Stimulated activated CD4-positive, alpha-beta T cell treated with anti-CD3 and anti-CD28 coated beads, Interleukin-2, amount 100 ng/mL, for 48 hours (primary cell): ENCODE measurements around the gene GRID1.

Experiments used
- DNase-seq, 2 donors: peaks; one replicate each; pipeline ENCODE4 v3.0.0-alpha.2; 2020

GRID1 gene

GRCh38 chr10:86017841-86018734 is 348.5 kb downstream of the GRID1 start:
- no peak for DNase-seq

DNA sequence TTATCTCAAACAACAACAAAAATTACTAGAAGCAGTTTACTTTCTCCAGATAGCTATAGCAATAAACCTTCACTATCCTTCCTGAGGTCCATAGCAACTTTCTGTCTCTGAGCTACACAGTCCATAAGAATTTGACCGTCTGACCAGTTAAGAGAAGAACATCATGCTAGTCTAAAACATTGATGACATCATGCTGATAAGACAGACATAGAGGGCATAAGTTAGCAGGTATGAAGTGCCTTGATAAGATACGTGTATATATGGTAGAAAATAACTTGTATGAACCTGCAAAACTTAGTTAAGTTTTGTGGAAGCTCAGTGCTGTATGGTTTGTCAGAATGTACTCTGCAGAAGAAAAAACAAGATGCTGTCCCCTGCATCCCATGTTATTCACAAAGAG is 353.0 kb downstream of the GRID1 start:
- no peak for DNase-seq

DNA sequence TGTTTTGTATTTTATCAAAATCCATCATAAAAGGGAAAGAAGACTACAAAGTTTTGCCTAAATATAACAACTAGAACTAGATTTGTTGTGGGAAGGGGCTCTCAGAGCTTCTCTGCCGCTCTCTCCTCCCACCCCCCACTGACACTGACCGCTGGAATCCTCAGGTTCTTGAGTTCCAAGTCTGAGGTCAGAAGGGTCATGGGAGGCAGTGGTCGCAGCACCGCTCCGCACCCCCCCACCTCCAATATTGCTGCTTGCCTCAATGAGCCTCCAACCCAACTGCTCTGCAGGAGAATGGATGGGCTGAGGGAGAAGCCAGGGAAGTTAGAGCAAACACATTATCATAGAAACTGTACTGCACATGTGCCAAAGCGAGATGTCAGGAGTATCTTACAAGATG is 359.4 kb downstream of the GRID1 start:
- DNase-seq: no peak

DNA sequence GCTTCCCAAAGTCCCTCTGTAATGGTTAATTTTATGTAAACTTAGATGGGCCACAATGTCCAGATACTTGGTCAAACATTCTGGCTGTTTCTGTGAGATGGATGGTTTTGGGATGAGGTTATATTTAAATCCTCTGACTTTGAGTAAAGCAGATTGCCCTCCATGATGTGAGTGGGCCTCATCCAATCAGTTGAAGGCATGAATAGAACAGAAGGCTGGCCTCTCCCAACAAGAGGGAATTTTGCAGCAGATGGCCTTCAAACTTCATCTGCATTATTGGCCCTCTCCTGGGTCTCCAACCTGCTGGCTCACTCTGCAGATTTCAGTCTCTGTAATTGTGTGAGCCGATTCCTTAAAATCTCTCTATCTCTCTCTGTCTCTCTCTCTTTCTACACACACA is 362.3 kb downstream of the GRID1 start:
- no peak for DNase-seq

DNA sequence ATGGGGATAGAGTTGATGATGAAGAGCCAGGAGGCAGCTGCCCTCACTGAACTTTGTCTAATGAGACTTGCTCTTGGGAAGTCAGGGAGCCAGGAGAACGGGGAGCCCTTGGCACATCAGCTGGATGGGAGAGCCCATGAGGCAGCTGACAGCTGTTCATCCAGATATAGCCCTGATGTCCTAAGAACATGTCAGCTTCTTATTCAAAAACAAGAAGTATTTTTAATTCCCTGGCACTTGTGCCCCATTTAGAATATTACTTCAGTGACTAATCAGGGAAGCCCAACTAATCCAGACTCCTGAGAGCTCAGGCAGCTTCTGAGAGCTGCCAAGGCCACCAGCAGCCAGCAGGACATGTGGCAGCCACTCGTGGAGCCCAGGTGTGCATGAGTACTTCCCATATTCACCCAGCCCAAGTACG is 363.4 kb downstream of the GRID1 start:
- no peak for DNase-seq

GRCh38 chr10:86001521-86001920 is 365.1 kb downstream of the GRID1 start:
- no peak for DNase-seq

- no peak for DNase-seq
Observed at GRCh38 chr10:85997544-85997943, 369.1 kb downstream of the GRID1 start.

GRCh38 chr10:85995791-85996190 is 370.8 kb downstream of the GRID1 start:
- peak; percentile 4 to 5 for DNase-seq

DNA sequence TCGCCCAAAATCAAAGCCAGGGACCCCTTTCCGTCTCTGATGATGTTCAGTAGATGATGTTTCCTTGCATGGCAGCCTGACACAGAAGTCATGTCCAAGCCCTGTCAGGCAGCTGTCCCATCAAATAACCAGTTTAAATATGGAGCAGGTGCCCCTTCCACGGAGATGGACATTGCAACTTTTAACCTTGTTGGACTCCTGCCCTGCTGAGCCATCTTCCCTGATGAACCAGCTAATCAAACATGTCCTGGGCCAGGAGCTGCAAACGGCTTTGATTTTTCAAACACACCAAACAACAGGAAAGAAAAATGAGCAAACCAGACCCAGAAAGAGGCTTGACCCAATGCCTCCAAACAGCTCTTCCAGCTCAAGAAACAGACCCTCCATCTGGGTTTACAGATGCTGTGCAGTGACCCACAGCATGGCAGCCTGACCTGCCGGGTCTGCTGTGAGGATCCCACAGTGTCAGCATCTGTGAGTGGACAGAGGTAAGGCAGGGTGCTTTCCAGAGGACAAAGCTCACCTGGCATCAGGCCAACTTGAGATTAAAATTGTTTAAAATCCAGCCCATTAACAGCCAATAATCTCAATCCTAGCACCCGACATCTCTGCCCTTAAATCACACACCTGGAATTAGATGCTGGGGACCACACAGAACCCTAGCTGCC is 372.6 kb downstream of the GRID1 start:
- DNase-seq: no peak

GRCh38 chr10:85993140-85993539 is 373.5 kb downstream of the GRID1 start:
- DNase-seq: no peak

GRCh38 chr10:85992324-85992723 is 374.3 kb downstream of the GRID1 start:
- DNase-seq: no peak

DNA sequence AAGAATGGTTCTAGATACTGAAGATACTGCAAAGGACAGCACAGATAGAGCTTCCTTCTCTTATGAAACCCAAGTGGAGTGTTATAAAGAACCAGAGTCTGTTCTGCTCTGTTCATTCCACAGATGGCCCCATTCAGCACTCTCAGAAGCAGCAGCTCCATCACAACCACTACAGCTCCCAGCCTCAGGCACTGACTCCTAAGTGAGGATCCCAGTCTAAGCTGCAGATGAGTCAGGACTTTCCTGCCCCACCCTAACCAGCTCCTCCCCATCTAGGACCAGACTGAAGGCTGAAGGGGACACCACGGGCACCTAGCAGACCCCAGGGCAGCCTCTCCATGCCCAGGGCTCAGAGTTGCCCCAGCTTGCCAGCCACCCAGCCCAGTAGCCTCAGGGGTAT is 379.8 kb downstream of the GRID1 start:
- no peak for DNase-seq

- no peak for DNase-seq
Observed at GRCh38 chr10:85983051-85983450, 383.5 kb downstream of the GRID1 start.

- no peak for DNase-seq
Observed at GRCh38 chr10:85979598-85979997, 387.0 kb downstream of the GRID1 start.

- no peak for DNase-seq
Observed at GRCh38 chr10:85978566-85979358, 387.8 kb downstream of the GRID1 start.

DNA sequence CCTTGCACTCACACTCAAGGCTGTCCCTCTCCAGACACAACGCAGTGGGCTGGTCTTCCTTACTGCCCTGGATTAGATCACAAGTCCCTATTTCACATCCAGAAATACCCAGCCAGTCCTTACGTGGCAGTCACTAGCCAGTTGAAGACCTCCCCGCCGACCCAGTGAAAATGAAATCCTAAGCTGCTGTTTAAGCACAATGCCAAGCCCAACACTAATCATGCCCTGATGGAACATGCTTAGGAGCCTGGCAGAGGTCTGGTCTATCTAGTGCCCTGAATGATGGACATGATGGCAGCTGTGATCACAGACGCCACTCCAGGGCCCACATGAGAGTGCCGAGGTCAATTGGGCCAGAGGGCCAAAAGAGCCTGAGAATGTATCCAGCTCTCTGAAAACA is 389.0 kb downstream of the GRID1 start:
- no peak for DNase-seq

GRCh38 chr10:85976267-85976793 is 390.3 kb downstream of the GRID1 start:
- no peak for DNase-seq

GRCh38 chr10:85971494-85971893 is 395.1 kb downstream of the GRID1 start:
- DNase-seq: no peak

- no peak for DNase-seq
Observed at GRCh38 chr10:85967594-85967993, 399.0 kb downstream of the GRID1 start.

GRCh38 chr10:85961479-85962067 is 405.0 kb downstream of the GRID1 start:
- DNase-seq: no peak

DNA sequence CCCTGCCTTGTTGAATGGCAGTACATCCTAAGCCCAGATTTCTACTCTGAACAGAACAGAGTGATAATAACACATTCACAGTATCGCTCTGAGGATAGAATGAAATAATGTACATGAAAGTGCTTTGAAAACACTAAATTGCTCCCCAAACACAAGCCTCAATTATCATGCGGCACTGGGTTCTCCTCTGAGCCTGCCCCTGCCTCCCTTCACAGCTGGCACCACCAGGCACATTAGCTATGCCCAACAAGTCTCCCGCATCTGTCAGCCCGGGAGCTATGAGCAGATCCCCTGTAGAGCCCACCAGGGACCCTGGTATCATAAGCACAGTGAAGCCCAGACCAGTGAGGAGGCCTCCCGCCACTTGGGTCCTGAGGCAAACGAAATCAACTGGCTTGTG is 405.5 kb downstream of the GRID1 start:
- DNase-seq: no peak

DNA sequence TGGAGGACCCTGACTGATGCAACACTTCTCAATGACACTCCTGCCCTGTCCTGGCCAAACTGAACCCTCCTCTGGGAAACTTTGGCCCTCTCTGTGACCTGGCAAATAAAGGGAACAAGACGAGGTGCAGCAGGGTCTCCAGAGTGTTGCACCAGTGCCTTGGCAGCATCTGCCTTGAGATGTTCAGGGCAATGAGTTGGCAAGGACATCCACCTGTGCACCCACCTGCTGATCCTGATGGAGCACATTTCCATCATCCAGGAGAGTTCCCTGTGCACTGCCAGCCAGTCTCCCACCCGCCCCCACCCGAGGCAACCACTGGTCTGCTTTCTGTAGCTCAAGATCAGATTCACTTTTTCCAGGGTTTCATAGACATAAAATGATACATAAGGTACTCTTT is 407.4 kb downstream of the GRID1 start:
- no peak for DNase-seq

DNA sequence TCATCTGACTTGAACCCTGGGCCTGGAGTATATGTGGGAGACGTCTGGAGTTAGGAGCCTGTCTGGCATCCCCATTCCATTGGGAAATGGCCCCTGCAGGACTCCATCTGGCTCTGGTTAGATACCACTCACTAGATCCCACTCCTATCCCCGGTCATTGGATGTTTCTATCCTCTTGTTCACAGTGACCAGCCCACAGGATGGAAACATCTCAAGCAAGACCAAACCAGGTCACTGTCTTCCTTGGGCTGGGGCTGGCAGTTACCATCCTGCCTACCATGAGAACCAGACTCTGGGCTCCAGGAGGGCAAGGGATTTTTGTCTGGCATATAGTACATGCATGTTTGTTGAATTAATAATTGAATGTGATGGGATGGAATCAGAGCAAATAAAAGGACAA is 415.7 kb downstream of the GRID1 start:
- DNase-seq: no peak
